OCI-LY1 (cell line): ENCODE data around the gene TREH.
A peak's percentile ranks its signal among the peaks of the same experiment; 100 is the strongest.

Experiments used
- H2AFZ ChIP-seq: fragments of 200-600 bp; sonication (generic), shearing (Covaris generic); 2 replicates; pipeline ENCODE4 v1.6.0; 2014; ENCODE audit warnings: antibody characterized with exemption, mild to moderate bottlenecking, low read length
- H3F3A ChIP-seq: fragments of 200-600 bp; sonication (generic), shearing (Covaris generic); 2 replicates; pipeline ENCODE4 v1.6.0; 2014; ENCODE audit warnings: mild to moderate bottlenecking, antibody characterized with exemption, low read length, moderate library complexity; ENCODE audit not compliant: insufficient read depth
- H3K27ac ChIP-seq: fragments of 200-600 bp; sonication (generic); 2 replicates; pipeline ENCODE4 v1.5.1; 2014; ENCODE audit warnings: low read length, mixed run types, mild to moderate bottlenecking, low read depth; ENCODE audit not compliant: poor library complexity, severe bottlenecking
- H3K27me3 ChIP-seq: fragments of 200-600 bp; sonication (generic); 2 replicates; pipeline ENCODE4 v1.6.0; 2014; ENCODE audit warnings: antibody characterized with exemption, mild to moderate bottlenecking, low read length, moderate library complexity; ENCODE audit not compliant: insufficient read depth
- H3K36me3 ChIP-seq: fragments of 200-600 bp; sonication (generic); 2 replicates; pipeline ENCODE4 v1.6.1; 2014; ENCODE audit warnings: mild to moderate bottlenecking, antibody characterized with exemption, low read length, moderate library complexity, mixed read lengths; ENCODE audit not compliant: insufficient read depth
- H3K4me1 ChIP-seq: fragments of 200-600 bp; sonication (generic); 2 replicates; pipeline ENCODE4 v1.5.1; 2014; ENCODE audit warnings: mild to moderate bottlenecking, low read length, moderate library complexity; ENCODE audit not compliant: insufficient read depth, severe bottlenecking
- H3K4me2 ChIP-seq: fragments of 200-600 bp; sonication (generic), shearing (Covaris generic); 2 replicates; pipeline ENCODE4 v1.6.1; 2014; ENCODE audit warnings: low read length
- H3K4me3 ChIP-seq: fragments of 200-600 bp; sonication (generic); 2 replicates; pipeline ENCODE4 v1.5.1; 2014; ENCODE audit warnings: low read length, low read depth, mild to moderate bottlenecking, mixed read lengths; ENCODE audit not compliant: poor library complexity, severe bottlenecking
- H3K79me2 ChIP-seq: fragments of 200-600 bp; shearing (Covaris generic); 2 replicates; pipeline ENCODE4 v1.6.1; 2016; ENCODE audit warnings: mixed run types, low read length, mixed read lengths; ENCODE audit not compliant: insufficient read depth
- H3K9ac ChIP-seq: fragments of 200-600 bp; sonication (generic), shearing (Covaris generic); 2 replicates; pipeline ENCODE4 v1.6.1; 2014; ENCODE audit warnings: mild to moderate bottlenecking, low read length, mixed read lengths
- H3K9me2 ChIP-seq: fragments of 200-600 bp; sonication (generic), shearing (Covaris generic); 2 replicates; pipeline ENCODE4 v1.6.1; 2014; ENCODE audit warnings: low read depth, mild to moderate bottlenecking, low read length, mixed read lengths
- H3K9me3 ChIP-seq: fragments of 200-600 bp; shearing (Covaris generic); 2 replicates; pipeline ENCODE4 v1.6.1; 2014; ENCODE audit warnings: low read length, mixed read lengths
- H4K20me1 ChIP-seq: fragments of 200-600 bp; sonication (generic), shearing (Covaris generic); 2 replicates; pipeline ENCODE4 v1.6.0; 2016; ENCODE audit warnings: mild to moderate bottlenecking, low read length; ENCODE audit not compliant: insufficient read depth
- CTCF ChIP-seq: fragments of 200-600 bp; sonication (generic), shearing (Covaris generic); IDR thresholded peaks from 2 replicates; pipeline ENCODE4 v1.5.1; 2017; ENCODE audit warnings: mild to moderate bottlenecking, antibody characterized with exemption, low read length, moderate library complexity, mixed read lengths
- EZH2 ChIP-seq: fragments of 200-600 bp; sonication (generic), shearing (Covaris generic); IDR thresholded peaks from 2 replicates; pipeline ENCODE4 v1.8.0; 2017; ENCODE audit warnings: borderline replicate concordance, mixed run types, mild to moderate bottlenecking, antibody characterized with exemption, low read length, moderate library complexity, mixed read lengths

The TREH gene

DNA sequence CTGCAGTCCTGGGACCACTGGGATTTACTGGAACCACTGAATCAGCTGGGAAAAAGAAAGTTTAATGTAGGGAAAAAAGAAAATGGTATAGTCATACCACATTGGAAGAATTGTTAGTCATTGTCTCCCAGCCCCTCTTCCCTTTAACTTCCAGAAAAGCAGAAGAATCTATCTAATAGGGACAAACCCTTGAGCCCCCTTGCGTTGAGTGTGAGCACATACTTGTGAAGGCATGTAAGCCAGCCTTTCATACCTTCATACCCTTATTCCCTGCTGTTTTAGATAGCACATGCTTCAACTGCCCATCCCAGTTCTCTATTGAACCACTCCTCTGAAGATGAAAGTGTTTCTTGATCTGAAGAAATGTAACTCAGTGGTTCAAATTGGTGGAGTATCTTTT is 6.6 kb downstream of the TREH start:
- no peaks in the 10 kb centered on the region for H3K4me1 ChIP-seq
- H2AFZ ChIP-seq = no peak overlapping the region
- H3K9ac ChIP-seq = no peak overlapping the region
- H3K9me3 ChIP-seq = no peaks in the 10 kb centered on the region
- no peak overlapping the region for H3K4me2 ChIP-seq
- no peak overlapping the region for H3K4me3 ChIP-seq
- H3K27me3 ChIP-seq = no peaks in the 10 kb centered on the region
- H4K20me1 ChIP-seq = no peaks in the 10 kb centered on the region
- no peaks in the 10 kb centered on the region for H3F3A ChIP-seq
- no peaks in the 10 kb centered on the region for H3K79me2 ChIP-seq
- no peak overlapping the region for H3K27ac ChIP-seq
- H3K9me2 ChIP-seq = no peaks in the 10 kb centered on the region
- TF ChIP-seq EZH2 (no peak), CTCF (peak; percentile 20; the same call in 1 of the 2 replicates)
- no peaks in the 10 kb centered on the region for H3K36me3 ChIP-seq

GRCh38 chr11:118671254-118671653 is 8.2 kb downstream of the TREH start:
- Histone ChIP-seq H3K9me2 (no peaks in the 10 kb centered on the region), H3K4me3 (no peak overlapping the region), H3K4me1 (peaks cover 3% of the 10 kb centered on the region), H4K20me1 (no peaks in the 10 kb centered on the region), H3K36me3 (no peaks in the 10 kb centered on the region), H3K79me2 (no peaks in the 10 kb centered on the region), H2AFZ (no peak overlapping the region), H3K27me3 (no peaks in the 10 kb centered on the region), H3K27ac (no peak overlapping the region), H3K9me3 (no peaks in the 10 kb centered on the region), H3F3A (no peaks in the 10 kb centered on the region), H3K9ac (no peak overlapping the region), H3K4me2 (no peak overlapping the region)
- TF ChIP-seq EZH2 (no peak), CTCF (no peak)

DNA sequence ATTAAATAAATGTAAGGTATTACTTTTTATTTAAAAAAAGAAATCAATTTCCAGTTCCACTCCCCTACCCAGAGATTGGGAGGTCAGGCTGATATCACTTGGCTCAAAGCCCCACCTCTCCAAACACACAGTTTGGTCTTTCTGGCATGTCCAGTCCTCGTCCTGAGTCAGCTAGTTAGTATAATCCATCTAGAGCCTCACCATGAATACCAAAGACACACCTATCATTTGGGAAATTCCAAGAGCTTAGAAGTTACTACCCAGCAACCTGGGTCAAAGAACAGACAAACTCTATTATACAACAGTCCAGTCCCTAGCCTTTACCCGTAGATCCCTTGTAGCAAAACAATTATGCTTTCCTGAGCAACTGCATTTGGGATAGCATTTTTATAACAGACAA is 9.4 kb downstream of the TREH start:
- H3F3A ChIP-seq = no peaks in the 10 kb centered on the region
- H3K4me1 ChIP-seq = peaks cover 10% of the 10 kb centered on the region
- no peaks in the 10 kb centered on the region for H4K20me1 ChIP-seq

More for the DNA sequence above, 9.4 kb downstream of the TREH start:
- TF ChIP-seq EZH2 = no peak
- no peak for TF ChIP-seq CTCF
- H3K9me2 ChIP-seq = no peaks in the 10 kb centered on the region
- H3K27ac ChIP-seq = no peak overlapping the region
- H3K4me3 ChIP-seq = no peak overlapping the region
- H2AFZ ChIP-seq = no peak overlapping the region
- no peaks in the 10 kb centered on the region for H3K27me3 ChIP-seq
- no peaks in the 10 kb centered on the region for H3K36me3 ChIP-seq
- no peaks in the 10 kb centered on the region for H3K79me2 ChIP-seq
- H3K4me2 ChIP-seq = no peak overlapping the region
- no peak overlapping the region for H3K9ac ChIP-seq
- no peaks in the 10 kb centered on the region for H3K9me3 ChIP-seq
